ENCODE measurements around the gene TOMM6. TPM values are rescaled to one million over a fixed set of nuclear protein-coding genes. Genes with fewer than 3 reads are reported as not detected.
"Not testable (repeated sequence)": the region's sequence is repeated elsewhere in the genome, so short reads cannot be mapped to it uniquely, and the experiment has no call there.

The TOMM6 gene
- total RNA-seq, 1 donor from 2014 or later, result 46.5 TPM

GRCh38 chr6:41766043-41766664 lies 21.3 kb upstream of the TOMM6 start:
- not testable (repeated sequence) for DNase-seq

- DNase-seq, result no peak
Measured at GRCh38 chr6:41767112-41767833, 20.2 kb upstream of the TOMM6 start.

GRCh38 chr6:41768545-41769308 lies 18.8 kb upstream of the TOMM6 start:
- DNase-seq, result no peak

- no peak for DNase-seq
Measured at GRCh38 chr6:41769376-41769775, 18.1 kb upstream of the TOMM6 start.

GRCh38 chr6:41770381-41771057 lies 17.0 kb upstream of the TOMM6 start:
- DNase-seq, result no peak

- DNase-seq, result no peak
Measured at GRCh38 chr6:41771058-41771983, 16.2 kb upstream of the TOMM6 start.

- DNase-seq, result no peak
Measured at GRCh38 chr6:41774841-41775240, 12.7 kb upstream of the TOMM6 start.

GRCh38 chr6:41775293-41775882 lies 12.1 kb upstream of the TOMM6 start:
- DNase-seq, result no peak

- DNase-seq, result no peak
Measured at GRCh38 chr6:41777551-41778285, 9.8 kb upstream of the TOMM6 start.

GRCh38 chr6:41778895-41779294 lies 8.6 kb upstream of the TOMM6 start:
- no peak for DNase-seq

GRCh38 chr6:41779336-41779735 lies 8.2 kb upstream of the TOMM6 start:
- DNase-seq, result no peak

GRCh38 chr6:41779788-41780550 lies 7.5 kb upstream of the TOMM6 start, which contains the start of gene FRS3:
TSS of gene FRS3 (minus strand) at chr6:41779900. CDS start at chr6:41776987, 2,913 bp downstream.
- peak; percentile 92 for DNase-seq

GRCh38 chr6:41780551-41781365 lies 6.7 kb upstream of the TOMM6 start, which contains the start of gene PRICKLE4:
TSS of gene PRICKLE4 (plus strand) at chr6:41780782. CDS start at chr6:41783474, 2,692 bp downstream.
- no peak for DNase-seq

- DNase-seq, result no peak
Measured at GRCh38 chr6:41781366-41781730, 6.1 kb upstream of the TOMM6 start.

GRCh38 chr6:41783106-41783780 lies 4.3 kb upstream of the TOMM6 start:
- no peak for DNase-seq

- no peak for DNase-seq
Measured at GRCh38 chr6:41784581-41785171, 2.8 kb upstream of the TOMM6 start.

- DNase-seq, result no peak
Measured at GRCh38 chr6:41785254-41785653, 2.2 kb upstream of the TOMM6 start.
